ENCODE results near the gene OCIAD1.

The OCIAD1 gene

GRCh38 chr4:48896845-48897244 lies 66.0 kb downstream of the OCIAD1 start:
- DNase-seq = no peak

- no peak for DNase-seq
Measured at GRCh38 chr4:48898733-48899431, 68.0 kb downstream of the OCIAD1 start.

- no peak for DNase-seq
Measured at GRCh38 chr4:48899432-48899749, 68.5 kb downstream of the OCIAD1 start.

DNA sequence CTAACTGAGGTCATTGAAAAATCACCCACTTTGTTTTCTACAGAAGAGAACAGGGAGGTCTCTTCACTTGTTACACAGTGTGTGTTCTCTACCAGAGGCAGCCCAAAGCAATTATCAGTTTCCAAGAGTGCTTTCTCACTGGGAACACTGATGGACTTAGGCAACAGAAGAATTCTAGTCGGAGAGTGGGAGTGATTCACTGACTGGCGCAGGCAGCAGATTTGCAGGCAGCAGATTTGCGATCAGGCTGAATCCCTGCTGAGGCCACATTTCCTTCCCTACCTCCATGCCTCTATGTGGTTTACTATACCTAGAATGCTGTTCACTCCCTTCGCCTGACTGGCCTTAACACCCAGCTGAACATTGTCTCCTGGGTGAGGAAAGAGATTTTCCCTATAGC lies 69.1 kb downstream of the OCIAD1 start:
- DNase-seq = no peak

DNA sequence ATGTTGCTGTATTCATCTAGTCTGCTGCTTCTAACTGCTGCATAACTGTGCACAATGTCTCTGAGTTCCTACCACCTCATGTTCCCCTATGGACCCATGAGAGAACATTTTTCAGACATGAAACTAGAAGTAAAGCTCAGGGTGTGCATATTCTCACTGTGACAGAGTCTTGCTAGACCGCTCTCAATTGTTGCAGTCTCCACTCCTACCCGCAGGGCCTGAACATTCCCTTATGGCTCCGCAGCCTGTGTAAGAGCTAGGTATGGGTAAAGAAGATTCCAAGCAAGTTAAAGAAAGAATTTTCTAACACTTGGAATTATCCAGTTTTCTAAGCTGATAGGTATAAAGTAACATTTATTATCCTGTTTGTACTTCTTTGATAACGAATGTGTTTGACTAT lies 70.3 kb downstream of the OCIAD1 start:
- no peak for DNase-seq

- DNase-seq = no peak
Measured at GRCh38 chr4:48902266-48902665, 71.4 kb downstream of the OCIAD1 start.

GRCh38 chr4:48904101-48904500 lies 73.2 kb downstream of the OCIAD1 start:
- DNase-seq = no peak

GRCh38 chr4:48904541-48905142 lies 73.8 kb downstream of the OCIAD1 start:
- DNase-seq = no peak

GRCh38 chr4:48905363-48906015 lies 74.6 kb downstream of the OCIAD1 start:
- DNase-seq = no peak

DNA sequence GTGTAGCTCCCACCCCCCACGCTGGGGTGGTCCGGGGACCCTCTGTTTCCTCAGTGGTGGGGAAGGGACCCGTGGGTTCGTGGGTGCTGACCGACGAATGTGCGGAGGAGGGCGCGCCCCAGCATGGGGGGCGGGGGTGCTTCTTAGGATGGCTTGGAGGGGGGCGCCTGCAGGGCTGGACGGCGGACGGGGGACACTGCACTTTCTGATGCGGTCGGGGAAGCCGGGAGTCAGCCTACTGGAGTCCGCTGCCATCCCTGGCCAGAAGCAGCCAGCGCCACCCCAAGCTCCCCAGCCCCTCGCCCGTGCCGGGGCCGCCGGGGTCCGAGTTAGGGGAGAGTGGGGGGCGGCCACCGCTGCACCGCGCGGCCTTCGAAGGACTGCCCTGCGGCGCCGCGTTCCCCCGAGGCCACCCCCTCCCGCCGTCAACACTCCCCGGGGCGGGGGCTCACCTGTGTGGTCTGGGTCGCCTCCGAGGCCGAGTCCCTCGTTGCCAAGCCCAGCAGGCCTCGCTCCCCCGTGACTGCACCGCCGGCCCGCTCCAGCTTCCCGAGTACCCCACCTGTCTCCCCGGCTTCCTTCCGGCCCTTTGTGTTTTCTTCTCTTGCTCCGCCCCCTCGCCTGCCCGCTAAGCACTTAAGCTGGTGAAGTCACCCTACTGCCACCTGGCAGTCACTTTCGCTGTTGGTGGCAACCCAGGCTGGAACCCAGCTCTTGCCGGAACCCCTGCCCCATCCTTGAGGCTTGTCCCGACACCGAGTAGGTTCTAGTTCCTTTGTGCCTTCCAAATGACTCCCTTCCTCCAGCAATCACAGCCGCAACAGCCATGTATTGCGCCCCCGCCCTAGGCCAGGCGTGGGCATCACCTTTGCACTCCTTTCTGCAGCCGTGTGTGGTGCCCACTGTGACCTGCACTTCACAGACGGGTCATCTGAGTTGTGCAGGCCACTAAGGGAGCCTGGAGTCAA lies 75.6 kb downstream of the OCIAD1 start, which contains the start of gene OCIAD2:
OCIAD2 (minus strand) TSS at position 569 of the 968 bp plus-strand sequence. CDS start 2,225 bp downstream, outside the sequence.
- DNase-seq = peak; percentile 59 to 92 (median 76)

DNA sequence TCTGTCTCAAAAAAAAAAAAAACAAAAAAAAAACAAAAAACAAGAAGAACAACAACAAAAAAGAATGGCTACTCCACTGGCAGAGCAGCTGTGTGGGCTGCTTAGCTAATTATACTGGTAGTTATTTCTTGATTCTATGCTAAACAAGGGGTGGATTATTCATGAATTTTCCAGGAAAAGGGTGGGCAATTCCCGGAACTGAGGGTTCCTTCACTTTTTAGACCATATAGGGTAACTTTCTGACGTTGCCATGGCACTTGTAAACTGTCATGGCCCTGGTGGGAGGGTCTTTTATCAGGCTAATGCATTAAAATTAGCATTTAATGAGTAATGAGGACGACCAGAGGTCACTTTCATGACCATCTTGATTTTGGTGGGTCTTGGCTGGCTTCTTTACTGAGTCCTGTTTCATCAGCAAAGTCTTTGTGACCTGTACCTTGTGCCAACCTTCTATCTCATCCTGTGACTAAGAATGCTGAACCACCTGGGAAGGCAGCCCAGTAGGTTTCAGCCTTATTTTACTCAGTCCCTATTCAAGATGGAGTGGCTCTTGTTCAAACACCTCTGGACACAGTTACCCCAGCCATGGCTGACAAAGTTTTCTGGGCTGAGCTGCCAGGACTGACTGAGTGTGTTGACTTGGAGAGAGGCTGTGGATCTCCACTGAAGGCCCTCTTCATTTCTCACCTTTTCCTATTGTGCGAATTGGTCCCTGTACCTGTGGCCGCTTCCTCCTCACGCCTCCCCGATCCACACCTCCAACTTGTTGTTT lies 77.0 kb downstream of the OCIAD1 start:
- no peak for DNase-seq

DNA sequence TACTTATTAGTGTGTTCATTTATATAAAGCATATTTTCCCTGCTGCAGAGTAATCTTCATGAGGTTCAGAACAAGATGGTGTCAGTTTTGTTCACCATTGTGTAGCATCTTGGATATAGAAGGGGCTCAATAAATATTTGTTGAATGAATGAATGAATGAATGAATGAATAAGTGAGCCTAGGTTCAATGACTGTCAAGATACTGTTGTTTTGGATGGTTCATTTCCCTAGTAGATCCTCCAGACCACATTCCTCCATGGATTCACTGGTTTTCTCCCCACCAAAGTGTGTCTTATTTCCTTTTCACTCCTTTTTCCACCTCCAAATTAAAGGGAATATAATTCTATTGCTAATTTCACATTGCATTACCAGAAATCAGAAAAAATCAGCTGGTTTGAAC lies 77.8 kb downstream of the OCIAD1 start:
- DNase-seq = no peak

- DNase-seq = peak in 2 of 5 experiments; percentile 18 to 32
Measured at GRCh38 chr4:48909697-48910096, 78.8 kb downstream of the OCIAD1 start.

DNA sequence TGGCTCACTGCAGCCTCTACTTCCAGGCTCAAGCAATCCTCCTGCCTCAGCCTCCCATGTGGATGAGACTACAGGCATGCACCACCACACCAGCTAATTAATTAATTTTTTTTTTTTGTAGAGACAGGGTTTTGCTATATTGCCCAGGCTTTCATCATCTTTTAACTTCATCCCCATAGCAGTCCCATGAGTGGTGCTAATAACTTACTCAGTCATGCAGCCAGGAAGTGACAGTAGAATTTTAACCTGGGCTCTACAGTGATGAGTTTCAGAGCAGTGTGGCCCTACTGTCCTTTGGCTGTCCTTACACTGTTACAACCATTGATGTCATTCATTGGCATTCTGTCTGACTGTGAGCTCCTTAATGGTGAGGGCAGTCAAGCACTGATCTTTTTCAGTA lies 79.6 kb downstream of the OCIAD1 start:
- no peak for DNase-seq

Measured in T-helper 2 cell (primary cell).